HepG2 (cell line): ENCODE measurements around the gene PRKG1. TPM values are rescaled to one million over a fixed set of nuclear protein-coding genes. Genes with fewer than 3 reads are reported as not detected.

Experiments used
- ATAC-seq: fragments of 200-7000 bp; cut with Tn5 transposase; 3 replicates; pipeline ENCODE4 v1.9.1; 2020; ENCODE audit warnings: mild to moderate bottlenecking, moderate library complexity
- BruUV-seq: library from RNA; stranded (reverse); fragments of 400-500 nt; replicated peaks from 2 replicates; lab custom pipeline; 2021; lab: Mats Ljungman, UMichigan
- CTCF ChIA-PET: fragments of 300-600 bp; formaldehyde crosslinking; extraction: SDS; loops from one replicate; lab custom pipeline; 2021; ENCODE audit warnings: low total read pairs, inconsistent platforms, low intra/inter-chr PET ratio; lab: Yijun Ruan, JAX
- POLR2A ChIA-PET: fragments of 350-600 bp; sonication (Branson Sonifier 250); formaldehyde crosslinking; loops from one replicate; lab custom pipeline; 2020; ENCODE audit warnings: antibody characterized with exemption, inconsistent platforms; lab: Yijun Ruan, JAX
- DNase-seq: peaks from one replicate; pipeline ENCODE4 v3.0.0-alpha.2; 2015; ENCODE audit warnings: low spot score
- FAIRE-seq: peaks from 3 replicates; lab custom pipeline; 2011; peaks lifted over from hg19 to GRCh38; lab: Jason Lieb, UNC
- H2AFZ ChIP-seq: one replicate; pipeline ENCODE4 v1.6.1; 2011; ENCODE audit warnings: low read length, inconsistent platforms
- H3K27ac ChIP-seq: fragments of 300-600 bp; 3 replicates; pipeline ENCODE4 v1.8.0; 2011; ENCODE audit warnings: mixed run types, mild to moderate bottlenecking, mixed read lengths, low read length, inconsistent platforms; ENCODE audit not compliant: insufficient read depth; ENCODE audit errors: extremely low read length
- H3K27me3 ChIP-seq, 2 experiments: fragments of 200-600 bp in 1 of 2; 2 replicates in 1 of 2; 3 replicates in 1 of 2; pipeline versions ENCODE4 v1.6.0 to v1.8.0; 2011; ENCODE audit warnings: low read length in 2 of 2, mild to moderate bottlenecking in 2 of 2, moderate library complexity in 2 of 2, inconsistent platforms in 1 of 2; ENCODE audit not compliant: insufficient read depth in 2 of 2, control insufficient read depth in 1 of 2
- H3K36me3 ChIP-seq, 2 experiments: fragments of 200-600 bp in 1 of 2; replicated peaks in 1 of 2; 2 replicates in 1 of 2; 3 replicates in 1 of 2; pipeline versions ENCODE4 v1.5.1 to v1.8.0; 2011; ENCODE audit warnings: low read length in 2 of 2, inconsistent platforms in 1 of 2; ENCODE audit not compliant: insufficient read depth in 2 of 2, control insufficient read depth in 1 of 2
- H3K4me1 ChIP-seq: 2 replicates; pipeline ENCODE4 v1.5.1; 2012; ENCODE audit warnings: low read length, inconsistent platforms; ENCODE audit not compliant: insufficient read depth
- H3K4me2 ChIP-seq: 2 replicates; pipeline ENCODE4 v1.6.0; 2011; ENCODE audit warnings: low read depth, low read length, inconsistent platforms
- H3K4me3 ChIP-seq, 3 experiments: fragments of 200-600 bp in 1 of 3; sonication (generic), shearing (Covaris generic) in 1 of 3; replicated peaks in 1 of 3; 2 replicates each; pipeline ENCODE4 v1.5.1; 2011 to 2016; ENCODE audit warnings: low read length in 3 of 3, inconsistent platforms in 2 of 3, low read depth in 2 of 3, mild to moderate bottlenecking in 2 of 3, control low read depth in 1 of 3, mixed read lengths in 1 of 3; ENCODE audit not compliant: insufficient read depth in 1 of 3
- H3K79me2 ChIP-seq: one replicate; pipeline ENCODE4 v1.6.1; 2011; ENCODE audit warnings: low read length, inconsistent platforms; ENCODE audit not compliant: insufficient read depth
- H3K9ac ChIP-seq: 2 replicates; pipeline ENCODE4 v1.6.0; 2011; ENCODE audit warnings: mild to moderate bottlenecking, low read depth, low read length, inconsistent platforms; ENCODE audit not compliant: insufficient read depth
- H3K9me3 ChIP-seq: 2 replicates; pipeline ENCODE4 v1.5.1; 2012; ENCODE audit warnings: mild to moderate bottlenecking, low read length
- H4K20me1 ChIP-seq: 2 replicates; pipeline ENCODE4 v1.6.0; 2011; ENCODE audit warnings: inconsistent platforms, mild to moderate bottlenecking, low read length, moderate library complexity; ENCODE audit not compliant: insufficient read depth
- AHDC1 ChIP-seq: sonication (generic); formaldehyde crosslinking; IDR thresholded peaks from 2 replicates; pipeline ENCODE4 v1.5.1; 2020; ENCODE audit warnings: mild to moderate bottlenecking, missing genetic modification reagents, borderline replicate concordance
- BRCA1 ChIP-seq: sonication (generic); formaldehyde crosslinking; IDR thresholded peaks from 2 replicates; pipeline ENCODE4 v1.4.0; 2020; ENCODE audit warnings: missing genetic modification reagents
- DR1 ChIP-seq: sonication (generic); formaldehyde crosslinking; IDR thresholded peaks from 2 replicates; pipeline ENCODE4 v1.8.0; 2021; ENCODE audit warnings: mild to moderate bottlenecking, missing genetic modification reagents, inconsistent platforms
- FLYWCH1 ChIP-seq: sonication (generic); formaldehyde crosslinking; IDR thresholded peaks from 2 replicates; pipeline ENCODE4 v1.8.1; 2023; ENCODE audit warnings: mild to moderate bottlenecking, missing genetic modification reagents
- FOXO4 ChIP-seq: sonication (generic); formaldehyde crosslinking; conservative IDR thresholded peaks from 2 replicates; pipeline ENCODE4 v1.8.1; 2023; ENCODE audit warnings: missing genetic modification reagents
- KAT2B ChIP-seq: fragments of 150-350 bp; IDR thresholded peaks from 2 replicates; pipeline ENCODE4 v1.6.1; 2014; ENCODE audit warnings: low read depth, low read length, borderline replicate concordance
- MBNL3 ChIP-seq: fragments of 250-450 bp; sonication (Bioruptor Pico); conservative IDR thresholded peaks from 2 replicates; pipeline ENCODE4 v1.8.0; 2022; ENCODE audit warnings: mild to moderate bottlenecking, inconsistent platforms
- PHF21A ChIP-seq: sonication (generic); formaldehyde crosslinking; IDR thresholded peaks from 2 replicates; pipeline ENCODE4 v1.5.0; 2020; ENCODE audit warnings: mild to moderate bottlenecking, missing genetic modification reagents
- RFX3 ChIP-seq: IDR thresholded peaks from 2 replicates; pipeline ENCODE4 v1.6.1; 2016; ENCODE audit warnings: missing biosample characterization, missing genetic modification reagents
- SMC3 ChIP-seq: IDR thresholded peaks from 2 replicates; pipeline ENCODE4 v1.6.1; 2011; ENCODE audit warnings: low read length, improper control_type of control experiment
- TBP ChIP-seq: sonication (generic); formaldehyde crosslinking; IDR thresholded peaks from 2 replicates; pipeline ENCODE4 v1.5.0; 2020; ENCODE audit warnings: missing genetic modification reagents
- TP53 ChIP-seq: sonication (generic); formaldehyde crosslinking; conservative IDR thresholded peaks from 2 replicates; pipeline ENCODE4 v1.4.0; 2020; ENCODE audit warnings: missing genetic modification reagents
- ZBTB14 ChIP-seq: sonication (generic); formaldehyde crosslinking; IDR thresholded peaks from 2 replicates; pipeline ENCODE4 v1.4.0; 2020; ENCODE audit warnings: missing genetic modification reagents
- ZNF691 ChIP-seq: sonication (generic); formaldehyde crosslinking; IDR thresholded peaks from 2 replicates; pipeline ENCODE4 v1.4.0; 2020; ENCODE audit warnings: missing genetic modification reagents, low read depth, mild to moderate bottlenecking, borderline replicate concordance
- ZNF709 ChIP-seq: sonication (generic); formaldehyde crosslinking; IDR thresholded peaks from 2 replicates; pipeline ENCODE4 v1.5.0; 2020; ENCODE audit warnings: mild to moderate bottlenecking, missing genetic modification reagents
- ZSCAN25 ChIP-seq: sonication (generic); formaldehyde crosslinking; IDR thresholded peaks from 2 replicates; pipeline ENCODE4 v1.8.0; 2022; ENCODE audit warnings: mild to moderate bottlenecking, missing genetic modification reagents
- WGBS: methylation state at CpG from one replicate; pipeline ENCODE4 v1.1.6; 2017; ENCODE audit warnings: low lambda C conversion rate; 5-methylcytosine and 5-hydroxymethylcytosine counted together
- in situ Hi-C: cut with HindIII; loops from 2 replicates; pipeline ENCODE4 v1.10.0; 2017; ENCODE audit warnings: low pct_unique_long_range_greater_than_20kb; ENCODE audit not compliant: extremely low pct_ligation_motif_present
- intact Hi-C: fragments of 100-400 bp; cut with micrococcal nuclease; formaldehyde crosslinking; loops from one replicate; pipeline ENCODE4 v1.10.0; 2022; ENCODE audit not compliant: unreplicated experiment
- polyA plus RNA-seq, 8 experiments: library from polyadenylated mRNA; depleted of rRNA in 3 of 8; stranded (reverse) in 7 of 8; unstranded in 1 of 8; fragments of >200 nt; fragmentation: Illumina TruSeq in 4 of 8; extraction: Trizol in 4 of 8; gene quantifications; 2 replicates each; pipeline versions ENCODE4 v1.2.1 to v1.2.3, GENCODE V29; 2011 to 2016; ENCODE audit warnings: low read depth in 4 of 8, missing spikeins in 1 of 8, mixed read lengths in 1 of 8; ENCODE audit not compliant: insufficient read depth in 1 of 8
- total RNA-seq, 5 experiments: library from RNA; depleted of rRNA; stranded (reverse); fragments of >200 nt; fragmentation: Illumina TruSeq; extraction: Trizol; gene quantifications; 2 replicates each; pipeline ENCODE4 v1.2.3, GENCODE V29; 2016; ENCODE audit warnings: low read depth in 1 of 5

Gene PRKG1
- total and polyA plus RNA-seq, 2 of the 13 experiments (the other 11 are each of a cell fraction or from before 2014, with no cell fraction given), result 0.01 TPM; not detected in 1

GRCh38 chr10:51915031-51915542, 840.8 kb downstream of the PRKG1 start (continued):
- no peak for TF ChIP-seq FOXO4
- TF ChIP-seq ZSCAN25 (CRISPR knock-in tag), result no peak
- TF ChIP-seq ZNF709, result no peak
- no peak for TF ChIP-seq ZNF691 (CRISPR knock-in tag)
- no peak for TF ChIP-seq SMC3

GRCh38 chr10:51918440-51918839, 844.2 kb downstream of the PRKG1 start:
- intact Hi-C loops, result no loop called here
- Histone ChIP-seq H3K79me2 (no peaks in the 10 kb centered on the region), H3K27ac (no peak overlapping the region), H3K4me3 (no peak overlapping the region), H3K9me3 (no peaks in the 10 kb centered on the region), H4K20me1 (no peaks in the 10 kb centered on the region), H3K27me3 (no peaks in the 10 kb centered on the region), H2AFZ (no peak overlapping the region), H3K4me2 (no peak overlapping the region), H3K4me1 (no peaks in the 10 kb centered on the region), H3K36me3 (no peaks in the 10 kb centered on the region), H3K9ac (no peak overlapping the region)
- ATAC-seq (no peak), FAIRE-seq (no peak), DNase-seq (no peak)
- ChIA-PET POLR2A (no interaction called here), CTCF (no interaction called here)
- no TSS peak for BruUV-seq
- in situ Hi-C loops, result no loop called here
- WGBS, result 3% methylated on average over 2 of the region's 2 CpGs
- TF ChIP-seq KAT2B, result no peak
- TF ChIP-seq FLYWCH1 (CRISPR knock-in tag), result no peak
- no peak for TF ChIP-seq TBP (CRISPR knock-in tag)
- no peak for TF ChIP-seq PHF21A
- TF ChIP-seq TP53, result no peak
- no peak for TF ChIP-seq AHDC1
- TF ChIP-seq DR1 (CRISPR knock-in tag), result no peak
- TF ChIP-seq ZBTB14 (CRISPR knock-in tag), result no peak
- no peak for TF ChIP-seq MBNL3
- TF ChIP-seq RFX3, result no peak
- TF ChIP-seq BRCA1 (CRISPR knock-in tag), result no peak
